Epithelial cell of prostate (primary cell): ENCODE results near the gene CDH13.
"Not testable (repeated sequence)": the region's sequence is repeated elsewhere in the genome, so short reads cannot be mapped to it uniquely, and the experiment has no call there.

Source experiments
- DNase-seq: peaks from one replicate; pipeline ENCODE4 v3.0.0-alpha.2; 2011; ENCODE audit warnings: low read depth, low spot score
- H3K27ac ChIP-seq: fragments of 450-650 bp; 2 replicates; pipeline ENCODE4 v1.5.1; 2017; ENCODE audit warnings: mild to moderate bottlenecking

The CDH13 gene

GRCh38 chr16:82915139-82915824, 288.5 kb downstream of the CDH13 start:
- DNase-seq = no peak
- no peak overlapping the region for H3K27ac ChIP-seq

DNA sequence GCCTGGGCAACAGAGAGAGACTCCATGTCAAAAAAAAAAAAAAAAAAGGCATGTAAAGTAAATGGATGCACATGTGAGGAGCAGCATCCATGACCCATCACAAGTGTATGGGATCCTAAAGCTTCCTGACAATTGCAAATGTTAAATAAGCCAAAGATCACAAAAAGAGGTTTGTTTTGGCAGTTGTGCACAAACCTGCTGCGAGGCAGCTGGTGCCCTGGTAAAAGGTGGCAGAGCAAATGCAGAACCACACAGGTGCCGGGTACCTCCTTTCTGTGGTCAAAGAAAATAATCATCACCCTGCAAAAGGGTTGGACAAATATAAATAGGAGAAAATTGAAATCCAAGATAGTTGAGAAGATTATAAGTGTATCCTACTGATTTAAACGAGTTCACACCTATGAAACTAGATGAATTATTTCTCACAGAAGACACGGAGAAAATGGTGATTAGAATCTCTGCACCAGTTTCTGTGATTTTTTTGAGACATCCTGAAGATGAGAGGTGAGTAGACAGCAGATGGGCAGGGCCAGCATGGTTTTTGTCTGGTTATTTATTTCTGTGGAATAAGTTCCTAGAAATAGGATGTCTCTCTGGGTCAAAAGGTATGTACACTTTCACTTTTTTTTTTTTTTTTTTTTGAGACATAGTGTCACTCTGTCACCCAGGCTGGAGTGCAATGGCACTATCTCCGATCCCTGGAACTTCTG, 291.3 kb downstream of the CDH13 start:
- H3K27ac ChIP-seq = no peak overlapping the region
- DNase-seq = no peak

DNA sequence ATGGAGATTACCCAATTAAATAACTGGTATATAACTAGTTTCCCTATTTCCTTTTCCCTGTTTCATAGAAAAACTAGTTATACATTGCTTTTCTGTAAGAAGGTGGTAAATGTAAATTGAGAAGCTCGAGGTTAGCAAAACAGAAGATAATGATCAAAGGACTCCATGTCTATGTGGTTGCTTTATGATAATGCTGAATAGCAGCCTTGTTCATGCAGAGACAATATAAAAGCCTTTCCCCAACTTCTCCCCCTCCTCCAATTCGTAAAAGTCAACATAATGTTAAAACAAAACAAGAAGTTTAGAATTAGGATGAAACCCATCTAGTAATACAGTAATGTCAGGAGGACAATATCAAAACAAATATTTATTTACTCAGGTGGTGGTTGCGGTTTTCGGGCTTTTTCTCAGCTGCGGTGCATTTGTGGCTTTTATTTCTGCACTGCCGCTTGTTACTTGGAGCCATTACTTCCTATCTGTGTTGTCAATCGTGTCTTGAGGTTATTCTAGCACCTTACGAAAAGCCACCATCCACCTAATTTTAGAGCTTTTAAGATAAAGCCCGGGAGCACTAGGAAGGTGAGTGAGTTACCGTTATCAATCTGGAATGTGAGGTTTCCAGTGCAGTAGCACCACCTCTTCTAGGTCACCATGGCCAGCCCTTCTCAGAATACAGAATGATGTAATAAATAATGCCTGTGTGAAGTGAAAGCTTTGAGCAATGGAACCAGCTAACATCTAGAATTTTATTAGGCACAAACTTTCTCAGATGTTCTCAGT, 297.5 kb downstream of the CDH13 start:
- no peak for DNase-seq
- no peak overlapping the region for H3K27ac ChIP-seq

DNA sequence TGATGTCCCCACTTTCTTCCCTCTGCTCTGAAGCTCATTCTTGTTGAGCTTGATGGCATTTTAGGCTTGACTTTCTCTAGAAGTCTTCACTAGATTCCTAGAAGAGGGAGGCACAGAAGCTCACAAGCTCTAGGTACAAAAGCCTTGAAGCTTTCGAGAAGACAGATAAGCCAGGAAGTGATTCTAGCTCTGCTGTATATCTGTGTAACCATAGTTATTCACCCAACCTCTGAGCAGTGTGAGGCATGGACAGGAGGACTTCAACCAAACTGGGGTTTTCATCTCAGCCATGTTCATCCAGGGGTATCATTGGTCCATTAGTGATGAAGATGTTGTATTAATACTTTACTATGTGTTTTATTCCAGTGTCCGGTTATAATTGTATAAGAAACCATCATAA, 299.7 kb downstream of the CDH13 start:
- DNase-seq = no peak
- no peak overlapping the region for H3K27ac ChIP-seq

GRCh38 chr16:82933933-82934332, 307.2 kb downstream of the CDH13 start:
- not testable (repeated sequence) for DNase-seq, H3K27ac ChIP-seq

GRCh38 chr16:82935766-82936165, 309.0 kb downstream of the CDH13 start:
- DNase-seq = no peak
- H3K27ac ChIP-seq = no peak overlapping the region

DNA sequence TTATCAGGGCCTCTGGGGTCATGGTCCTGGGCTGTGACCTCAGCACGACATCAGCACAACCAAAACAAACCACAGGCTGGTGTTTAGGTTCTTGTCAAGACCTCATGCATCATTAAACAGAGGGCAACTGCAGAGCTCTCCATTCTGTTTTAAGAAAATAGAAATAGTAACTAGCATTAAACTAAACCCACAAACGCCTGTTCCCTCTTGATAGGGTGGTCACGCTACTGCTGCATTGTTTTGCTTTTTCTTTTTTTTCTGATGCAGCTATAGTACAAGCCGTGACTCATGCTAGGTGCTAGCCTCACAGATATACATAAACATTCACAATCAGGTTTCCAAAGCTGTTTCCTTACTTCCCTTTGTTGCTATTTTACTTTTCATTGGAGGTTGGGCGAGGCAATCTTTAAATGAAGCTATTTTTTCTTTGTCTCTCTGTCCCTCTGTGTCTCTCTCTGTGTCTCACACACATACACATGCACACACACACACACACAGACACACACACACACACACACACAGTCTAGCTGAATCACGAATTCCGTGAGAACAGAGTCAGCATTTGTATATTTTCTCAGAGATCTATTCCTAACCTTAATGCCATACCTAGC, 310.3 kb downstream of the CDH13 start:
- no peak overlapping the region for H3K27ac ChIP-seq
- no peak for DNase-seq

DNA sequence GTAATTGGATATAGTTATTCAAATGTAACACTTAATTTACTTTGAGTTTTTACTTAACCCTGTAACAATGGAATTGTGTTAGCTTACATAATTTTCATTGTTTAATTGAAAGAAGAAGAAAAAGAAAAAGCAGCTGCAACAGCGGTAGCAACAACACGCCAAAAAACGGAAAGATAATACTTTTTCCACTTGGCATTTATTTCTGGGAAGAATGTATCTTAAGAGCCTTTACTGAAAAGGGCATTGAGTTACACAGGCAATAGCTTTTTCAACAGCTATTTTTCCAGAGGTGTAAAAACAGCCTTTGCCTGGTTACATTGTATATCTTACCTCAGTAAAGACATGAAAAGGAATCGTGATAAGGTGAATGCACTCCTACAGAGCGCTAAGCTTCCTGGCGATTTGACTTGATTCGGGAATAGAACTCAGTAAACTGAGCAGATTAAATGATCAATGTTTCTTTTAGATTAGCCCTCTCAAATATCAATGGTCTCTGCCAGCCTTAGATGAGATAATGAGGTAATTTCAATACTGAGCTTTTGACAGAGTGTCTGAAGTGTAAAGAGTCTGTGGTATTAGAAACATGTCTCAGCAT, 311.3 kb downstream of the CDH13 start:
- no peak for DNase-seq
- H3K27ac ChIP-seq = no peak overlapping the region

DNA sequence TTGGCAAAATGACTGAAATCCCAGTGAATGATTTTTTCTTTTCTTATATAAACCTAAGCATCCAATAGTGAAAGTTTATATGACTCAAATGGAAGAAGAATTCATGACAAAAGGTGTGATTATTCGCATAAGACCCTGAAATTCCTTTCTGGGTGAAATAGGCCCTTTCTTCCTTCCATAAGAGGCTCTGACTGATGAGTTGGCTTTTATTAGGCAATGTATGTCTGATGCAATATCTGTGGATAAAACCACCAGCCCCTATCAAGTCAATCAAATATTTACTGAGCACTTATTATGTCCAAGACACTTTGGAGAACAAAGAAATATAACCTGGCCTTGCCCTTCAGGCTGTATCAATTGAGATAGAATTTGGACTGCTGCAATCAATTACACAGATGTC, 316.6 kb downstream of the CDH13 start:
- no peak overlapping the region for H3K27ac ChIP-seq

DNA sequence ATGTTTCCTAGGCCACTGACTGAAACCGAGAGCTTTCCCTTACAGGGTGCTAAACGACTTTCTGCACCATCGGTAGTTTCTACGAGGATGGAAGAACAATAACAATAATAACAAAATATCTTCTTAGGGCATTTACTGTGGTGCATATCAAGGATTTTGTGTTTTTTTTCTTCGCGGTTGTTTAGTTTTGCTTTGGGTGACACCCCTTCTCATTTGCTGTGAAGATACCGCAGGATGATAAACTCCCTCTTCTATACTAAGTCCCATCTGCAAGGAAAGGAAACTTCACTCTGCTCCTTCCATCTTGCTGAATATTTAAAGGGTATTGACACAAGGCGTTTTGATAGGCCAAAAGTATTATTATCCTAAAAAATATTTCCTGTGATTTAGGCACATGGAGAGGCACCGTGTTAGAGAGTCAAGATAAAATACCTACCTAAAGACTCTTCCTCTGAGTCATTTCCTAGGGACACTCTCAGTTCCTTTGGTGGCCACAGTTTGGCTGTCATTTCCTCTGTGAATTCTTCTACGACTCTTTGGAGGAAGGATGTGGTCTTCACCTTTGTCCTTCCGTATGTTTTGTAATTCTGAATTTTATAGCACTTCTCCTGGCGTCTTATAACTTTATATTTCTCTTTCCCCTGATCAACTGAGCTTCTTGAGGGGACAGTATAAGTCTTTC, 318.8 kb downstream of the CDH13 start:
- no peak overlapping the region for H3K27ac ChIP-seq
- DNase-seq = no peak

More for the DNA sequence above, 316.6 kb downstream of the CDH13 start:
- no peak for DNase-seq

- no peak overlapping the region for H3K27ac ChIP-seq
- no peak for DNase-seq
Observed at GRCh38 chr16:82947698-82948097, 320.9 kb downstream of the CDH13 start.

DNA sequence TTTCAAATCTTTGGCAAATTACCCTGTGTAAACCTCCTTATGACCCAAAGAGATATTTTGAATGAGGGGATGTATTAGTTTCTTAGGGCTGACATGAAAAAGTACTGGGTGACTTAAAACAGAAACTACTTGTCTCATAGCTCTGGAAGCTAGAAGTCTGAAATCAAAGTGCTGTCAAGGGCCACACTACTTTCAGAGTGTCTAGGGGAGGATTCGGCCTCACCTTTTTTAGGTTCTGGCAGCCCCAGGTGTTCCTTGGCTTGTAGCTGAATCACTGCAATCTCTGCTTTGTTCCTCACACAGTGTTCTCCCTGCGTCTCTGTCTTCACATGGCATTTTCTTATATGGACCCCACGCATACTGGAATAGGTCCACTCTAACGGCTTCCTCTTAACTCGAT, 322.2 kb downstream of the CDH13 start:
- no peak for DNase-seq
- no peak overlapping the region for H3K27ac ChIP-seq

DNA sequence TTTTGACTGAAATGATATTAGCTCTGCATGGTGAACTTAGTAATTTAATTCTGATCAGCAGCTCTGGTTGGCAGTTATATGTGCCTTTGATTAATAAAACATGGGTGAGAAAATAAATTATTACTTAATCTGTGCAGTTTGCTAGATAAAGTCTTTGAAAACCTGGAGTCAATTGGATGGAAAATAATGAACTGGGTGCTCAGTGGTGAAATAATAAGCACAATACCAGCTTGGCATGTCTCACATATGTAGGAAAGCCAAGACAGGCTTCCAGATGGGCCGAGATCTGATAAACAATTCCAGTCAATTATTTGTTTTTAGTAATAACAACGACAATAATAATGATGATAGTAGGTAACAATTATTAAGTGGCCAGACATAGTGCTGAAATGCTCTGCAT, 326.7 kb downstream of the CDH13 start:
- H3K27ac ChIP-seq = no peak overlapping the region
- no peak for DNase-seq

GRCh38 chr16:82954224-82954929, 327.6 kb downstream of the CDH13 start:
- DNase-seq = no peak
- H3K27ac ChIP-seq = no peak overlapping the region

DNA sequence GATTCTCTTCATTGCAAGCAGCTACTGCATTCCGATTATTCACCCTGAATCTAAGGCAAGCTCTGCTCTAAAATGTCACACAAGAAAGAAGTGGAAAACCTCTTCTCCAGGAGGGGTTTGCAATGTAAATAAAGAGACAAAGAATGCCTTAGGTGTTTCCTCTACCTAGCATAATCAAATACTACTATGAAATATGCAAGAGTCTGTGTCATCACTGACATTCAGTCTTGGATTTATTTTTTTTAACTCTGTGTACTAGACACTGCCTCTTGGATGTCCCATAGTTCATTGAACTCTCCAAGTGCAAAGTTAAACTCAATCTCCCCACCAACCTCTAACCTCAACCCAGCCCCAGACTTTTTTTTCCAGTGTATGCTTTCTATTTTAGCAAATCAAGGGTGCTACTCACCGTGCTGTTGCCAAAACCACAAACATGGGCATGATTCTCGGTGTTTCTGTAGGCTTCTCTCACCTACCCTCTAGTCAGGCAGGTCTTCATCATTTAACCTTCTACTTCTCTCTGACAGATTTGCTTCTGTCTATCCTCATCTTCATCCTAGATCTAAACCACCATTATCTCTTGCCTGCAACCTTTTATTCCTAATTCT, 329.1 kb downstream of the CDH13 start:
- DNase-seq = no peak
- no peak overlapping the region for H3K27ac ChIP-seq

GRCh38 chr16:82957212-82957611, 330.4 kb downstream of the CDH13 start:
- no peak overlapping the region for H3K27ac ChIP-seq
- DNase-seq = no peak

DNA sequence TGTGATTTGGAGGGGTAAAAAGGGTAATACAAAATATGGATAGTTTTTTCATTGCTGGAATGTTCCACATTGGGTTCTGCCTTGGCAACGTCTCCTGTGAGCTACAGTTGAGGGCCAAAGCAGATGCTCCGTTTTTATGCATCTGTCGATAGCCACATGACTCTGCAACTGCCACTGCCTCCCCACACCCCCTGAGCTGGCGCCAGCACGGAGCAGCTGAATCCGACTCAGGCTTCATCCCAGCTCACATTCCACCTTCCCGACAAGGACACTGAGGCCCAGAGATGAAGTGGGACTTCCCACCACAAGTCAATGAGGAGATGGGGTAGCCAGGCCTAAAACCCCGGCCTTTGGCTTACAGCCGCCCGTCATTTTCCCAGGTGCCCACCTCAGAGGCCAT, 334.1 kb downstream of the CDH13 start:
- H3K27ac ChIP-seq = no peak overlapping the region
- DNase-seq = no peak

DNA sequence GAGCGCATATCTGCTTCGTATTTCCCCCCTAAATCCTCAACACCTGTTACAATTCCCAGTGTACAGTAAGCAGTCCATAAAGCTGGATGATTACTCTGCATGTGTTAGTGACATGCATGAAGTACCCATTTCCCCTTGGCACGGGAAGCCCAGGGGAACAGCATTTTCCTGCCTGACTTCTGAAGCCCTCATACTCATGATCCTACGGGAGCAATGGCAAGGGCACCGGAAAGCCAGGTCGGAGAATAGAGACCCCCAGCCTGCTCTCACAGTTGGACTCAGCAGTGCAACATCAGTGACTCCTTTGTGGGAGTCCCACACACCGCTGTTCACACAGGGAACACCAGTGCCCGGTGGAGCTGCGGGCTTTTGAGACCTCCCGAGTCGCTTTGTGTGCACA, 336.9 kb downstream of the CDH13 start:
- no peak overlapping the region for H3K27ac ChIP-seq
- no peak for DNase-seq

DNA sequence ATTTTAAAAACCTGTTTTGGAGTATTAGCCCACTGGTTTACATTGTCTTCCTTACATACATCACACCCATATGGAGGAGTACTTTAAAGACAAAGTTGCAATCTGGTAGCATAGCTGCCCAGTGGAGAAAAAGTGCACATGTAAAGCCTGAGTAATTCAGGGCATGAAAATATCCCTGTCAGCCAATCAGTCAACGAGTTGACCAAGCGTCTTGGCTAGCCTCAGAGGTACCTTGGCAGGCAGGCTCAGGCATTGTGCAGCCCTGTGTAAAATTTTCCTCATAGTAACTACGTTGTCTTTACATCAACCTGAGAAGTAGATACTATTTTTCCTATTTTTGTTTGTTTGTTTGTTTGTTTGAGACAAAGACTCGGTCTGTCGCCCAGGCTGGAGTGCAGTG, 339.0 kb downstream of the CDH13 start:
- no peak for DNase-seq
- no peak overlapping the region for H3K27ac ChIP-seq
